Measurements from ENCODE around the gene FCRL6.
A peak's percentile ranks its signal among the peaks of the same experiment; 100 is the strongest.

Gene FCRL6

DNA sequence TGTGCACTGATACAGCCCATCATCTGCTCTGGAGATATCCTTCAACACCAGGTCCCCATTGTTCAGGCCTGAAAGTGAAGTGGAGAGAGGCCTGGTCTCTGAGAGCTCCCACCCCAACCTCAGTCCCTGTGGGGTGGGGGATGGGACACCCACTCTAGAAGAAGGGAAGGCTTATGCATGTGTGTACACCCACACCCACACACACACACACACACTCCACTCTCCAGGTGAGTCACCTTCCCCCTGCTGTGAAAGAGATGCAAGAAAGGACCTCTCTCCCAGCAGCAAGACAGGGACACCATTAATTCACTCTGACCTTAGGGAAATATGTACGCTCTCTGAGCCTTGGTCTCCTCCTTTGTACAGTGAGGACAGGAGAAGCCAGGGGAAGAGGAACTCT is 54.4 kb downstream of the FCRL6 start:
- Histone ChIP-seq H3K4me1 (ENCODE audit: control insufficient read depth, insufficient read depth, low read length) (0 out of 2 replicates have a peak, but pooled peaks cover 4% of the 10 kb centered on the region), H3K27ac (ENCODE audit: extremely low read depth, low read depth, low read length) (no peak overlapping the region), H3K4me3 (ENCODE audit: low read depth, low read length) (no peak overlapping the region), H3K36me3 (ENCODE audit: control insufficient read depth in 2 of 2, insufficient read depth in 1 of 2, low read length in 2 of 2) (no peaks in the 10 kb centered on the region), H3K9me3 (ENCODE audit: control insufficient read depth, insufficient read depth, low read depth, low read length) (no peaks in the 10 kb centered on the region)
- ChIA-PET CTCF (no interaction called here), POLR2A (no interaction called here)
- TF ChIP-seq EGR2 (tag by site-specific recombination; IDR thresholded peaks at IDR 0.05; ENCODE audit: low read depth): peak; percentile 93
- no peak for TF ChIP-seq MEIS1 (CRISPR knock-in tag; IDR thresholded peaks at IDR 0.05; ENCODE audit: borderline replicate concordance)
- TF ChIP-seq ZNF211 (tag by site-specific recombination; IDR thresholded peaks at IDR 0.05; ENCODE audit: low read depth): no peak
- no peak for TF ChIP-seq ZNF792 (tag by site-specific recombination; IDR thresholded peaks at IDR 0.05)
- TF ChIP-seq, protein P1, sequence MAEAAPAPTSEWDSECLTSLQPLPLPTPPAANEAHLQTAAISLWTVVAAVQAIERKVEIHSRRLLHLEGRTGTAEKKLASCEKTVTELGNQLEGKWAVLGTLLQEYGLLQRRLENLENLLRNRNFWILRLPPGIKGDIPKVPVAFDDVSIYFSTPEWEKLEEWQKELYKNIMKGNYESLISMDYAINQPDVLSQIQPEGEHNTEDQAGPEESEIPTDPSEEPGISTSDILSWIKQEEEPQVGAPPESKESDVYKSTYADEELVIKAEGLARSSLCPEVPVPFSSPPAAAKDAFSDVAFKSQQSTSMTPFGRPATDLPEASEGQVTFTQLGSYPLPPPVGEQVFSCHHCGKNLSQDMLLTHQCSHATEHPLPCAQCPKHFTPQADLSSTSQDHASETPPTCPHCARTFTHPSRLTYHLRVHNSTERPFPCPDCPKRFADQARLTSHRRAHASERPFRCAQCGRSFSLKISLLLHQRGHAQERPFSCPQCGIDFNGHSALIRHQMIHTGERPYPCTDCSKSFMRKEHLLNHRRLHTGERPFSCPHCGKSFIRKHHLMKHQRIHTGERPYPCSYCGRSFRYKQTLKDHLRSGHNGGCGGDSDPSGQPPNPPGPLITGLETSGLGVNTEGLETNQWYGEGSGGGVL (tag by site-specific recombination; IDR thresholded peaks at IDR 0.05): peak; percentile 12; the same call in 1 of the 2 replicates
- peak; percentile 93 for TF ChIP-seq ZFHX2 (tag by site-specific recombination; conservative IDR thresholded peaks at IDR 0.05)
- TF ChIP-seq REPIN1 (tag by site-specific recombination; IDR thresholded peaks at IDR 0.05; ENCODE audit: low read depth): no peak

DNA sequence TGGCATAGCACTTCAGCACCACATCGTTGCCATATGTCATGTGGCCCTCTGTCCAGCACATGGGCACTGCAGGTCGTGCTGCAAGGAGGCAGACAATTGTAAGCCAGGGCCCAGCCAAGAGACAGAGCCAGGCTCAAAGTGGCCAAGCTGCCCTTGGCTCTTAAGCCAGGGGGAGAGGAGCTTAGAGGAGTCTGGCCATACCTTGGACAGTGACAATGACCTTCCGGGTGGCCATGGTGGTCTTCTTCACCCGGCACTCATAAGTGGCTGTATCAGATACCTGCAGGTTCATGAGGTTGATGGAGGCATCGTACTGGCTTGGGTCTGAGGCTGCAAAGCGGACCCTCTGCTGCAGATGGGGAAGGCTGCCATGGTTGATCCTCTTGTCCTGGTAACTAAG is 55.7 kb downstream of the FCRL6 start:
- no peaks in the 10 kb centered on the region for H3K9me3 ChIP-seq (ENCODE audit: control insufficient read depth, insufficient read depth, low read depth, low read length)
- no peak overlapping the region for H3K27ac ChIP-seq (ENCODE audit: extremely low read depth, low read depth, low read length)
- TF ChIP-seq, protein P2, sequence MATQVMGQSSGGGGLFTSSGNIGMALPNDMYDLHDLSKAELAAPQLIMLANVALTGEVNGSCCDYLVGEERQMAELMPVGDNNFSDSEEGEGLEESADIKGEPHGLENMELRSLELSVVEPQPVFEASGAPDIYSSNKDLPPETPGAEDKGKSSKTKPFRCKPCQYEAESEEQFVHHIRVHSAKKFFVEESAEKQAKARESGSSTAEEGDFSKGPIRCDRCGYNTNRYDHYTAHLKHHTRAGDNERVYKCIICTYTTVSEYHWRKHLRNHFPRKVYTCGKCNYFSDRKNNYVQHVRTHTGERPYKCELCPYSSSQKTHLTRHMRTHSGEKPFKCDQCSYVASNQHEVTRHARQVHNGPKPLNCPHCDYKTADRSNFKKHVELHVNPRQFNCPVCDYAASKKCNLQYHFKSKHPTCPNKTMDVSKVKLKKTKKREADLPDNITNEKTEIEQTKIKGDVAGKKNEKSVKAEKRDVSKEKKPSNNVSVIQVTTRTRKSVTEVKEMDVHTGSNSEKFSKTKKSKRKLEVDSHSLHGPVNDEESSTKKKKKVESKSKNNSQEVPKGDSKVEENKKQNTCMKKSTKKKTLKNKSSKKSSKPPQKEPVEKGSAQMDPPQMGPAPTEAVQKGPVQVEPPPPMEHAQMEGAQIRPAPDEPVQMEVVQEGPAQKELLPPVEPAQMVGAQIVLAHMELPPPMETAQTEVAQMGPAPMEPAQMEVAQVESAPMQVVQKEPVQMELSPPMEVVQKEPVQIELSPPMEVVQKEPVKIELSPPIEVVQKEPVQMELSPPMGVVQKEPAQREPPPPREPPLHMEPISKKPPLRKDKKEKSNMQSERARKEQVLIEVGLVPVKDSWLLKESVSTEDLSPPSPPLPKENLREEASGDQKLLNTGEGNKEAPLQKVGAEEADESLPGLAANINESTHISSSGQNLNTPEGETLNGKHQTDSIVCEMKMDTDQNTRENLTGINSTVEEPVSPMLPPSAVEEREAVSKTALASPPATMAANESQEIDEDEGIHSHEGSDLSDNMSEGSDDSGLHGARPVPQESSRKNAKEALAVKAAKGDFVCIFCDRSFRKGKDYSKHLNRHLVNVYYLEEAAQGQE (tag by site-specific recombination; IDR thresholded peaks at IDR 0.05): peak; percentile 77
- TF ChIP-seq ZSCAN16 (tag by site-specific recombination; IDR thresholded peaks at IDR 0.05): no peak
- TF ChIP-seq ZNF404 (tag by site-specific recombination; IDR thresholded peaks at IDR 0.05): no peak
- ChIA-PET CTCF (interaction anchor here (1.0 kb wide), 1 partner anchor 150 kb away, joined by 3 read pairs; no protein-coding TSS in a partner anchor), POLR2A (no interaction called here)
- 0 out of 2 replicates have a peak, but pooled peaks cover 4% of the 10 kb centered on the region for H3K4me1 ChIP-seq (ENCODE audit: control insufficient read depth, insufficient read depth, low read length)
- no peak overlapping the region for H3K4me3 ChIP-seq (ENCODE audit: low read depth, low read length)
- no peaks in the 10 kb centered on the region for H3K36me3 ChIP-seq (ENCODE audit: control insufficient read depth in 2 of 2, insufficient read depth in 1 of 2, low read length in 2 of 2)

DNA sequence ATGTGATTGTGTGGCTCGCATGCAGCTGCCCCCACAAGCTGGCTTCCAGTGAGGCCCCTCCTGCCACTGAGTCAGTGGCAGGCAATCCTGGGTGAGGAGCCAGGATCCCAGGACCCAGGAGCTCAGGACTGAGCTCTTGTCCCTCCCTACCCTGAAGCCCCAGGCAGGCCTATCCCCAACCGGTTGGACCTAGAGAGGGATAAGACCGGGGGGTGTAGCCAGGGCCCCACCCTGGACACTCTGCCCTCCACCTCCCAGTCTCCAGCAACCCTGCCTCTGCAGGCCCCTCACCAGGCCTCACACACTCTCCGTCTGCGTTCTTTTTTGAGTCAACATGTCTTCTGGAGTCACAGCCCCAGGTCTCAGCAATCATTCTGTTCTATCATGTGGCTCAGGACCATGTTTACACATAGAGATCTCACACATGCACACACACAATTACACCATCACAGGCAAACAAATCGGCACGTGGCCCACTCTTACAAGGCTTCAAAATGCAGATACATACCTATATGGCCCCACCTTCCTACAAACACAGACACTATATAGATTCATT is 57.7 kb downstream of the FCRL6 start:
- CTCF ChIA-PET: interaction anchor here (0.5 to 1.6 kb wide), 2 partner anchors 31 to 648 kb away, joined by 3 to 8 read pairs; no protein-coding TSS in a partner anchor
- Histone ChIP-seq H3K4me3 (ENCODE audit: low read depth, low read length) (no peak overlapping the region), H3K27ac (ENCODE audit: extremely low read depth, low read depth, low read length) (no peak overlapping the region), H3K36me3 (ENCODE audit: control insufficient read depth in 2 of 2, insufficient read depth in 1 of 2, low read length in 2 of 2) (no peaks in the 10 kb centered on the region), H3K4me1 (ENCODE audit: control insufficient read depth, insufficient read depth, low read length) (no peaks in the 10 kb centered on the region), H3K9me3 (ENCODE audit: control insufficient read depth, insufficient read depth, low read depth, low read length) (no peaks in the 10 kb centered on the region)
- TF ChIP-seq, protein P3, sequence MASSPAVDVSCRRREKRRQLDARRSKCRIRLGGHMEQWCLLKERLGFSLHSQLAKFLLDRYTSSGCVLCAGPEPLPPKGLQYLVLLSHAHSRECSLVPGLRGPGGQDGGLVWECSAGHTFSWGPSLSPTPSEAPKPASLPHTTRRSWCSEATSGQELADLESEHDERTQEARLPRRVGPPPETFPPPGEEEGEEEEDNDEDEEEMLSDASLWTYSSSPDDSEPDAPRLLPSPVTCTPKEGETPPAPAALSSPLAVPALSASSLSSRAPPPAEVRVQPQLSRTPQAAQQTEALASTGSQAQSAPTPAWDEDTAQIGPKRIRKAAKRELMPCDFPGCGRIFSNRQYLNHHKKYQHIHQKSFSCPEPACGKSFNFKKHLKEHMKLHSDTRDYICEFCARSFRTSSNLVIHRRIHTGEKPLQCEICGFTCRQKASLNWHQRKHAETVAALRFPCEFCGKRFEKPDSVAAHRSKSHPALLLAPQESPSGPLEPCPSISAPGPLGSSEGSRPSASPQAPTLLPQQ (tag by site-specific recombination; IDR thresholded peaks at IDR 0.05): no peak
- POLR2A ChIA-PET: interaction anchor here (1.3 kb wide), 1 partner anchor 65 kb away, joined by 3 read pairs; no protein-coding TSS in a partner anchor

All from HEK293 (cell line).